Activated naive CD4-positive, alpha-beta T cell treated with anti-CD3 and anti-CD28 coated beads, Interleukin-2, amount 50 U/mL, for 24 hours (primary cell): ENCODE data around the gene TSPAN8.

ENCODE experiments used
- H3K27ac Mint-ChIP-seq: one replicate; pipeline ENCODE4 v1.8.0; 2021; ENCODE audit warnings: mild to moderate bottlenecking, mixed read lengths
- H3K27me3 Mint-ChIP-seq: one replicate; pipeline ENCODE4 v1.8.0; 2021; ENCODE audit warnings: mixed read lengths
- H3K36me3 Mint-ChIP-seq: one replicate; pipeline ENCODE4 v1.8.0; 2021; ENCODE audit warnings: mixed read lengths
- H3K4me1 Mint-ChIP-seq: one replicate; pipeline ENCODE4 v1.8.0; 2021; ENCODE audit warnings: mixed read lengths
- H3K4me3 Mint-ChIP-seq: one replicate; pipeline ENCODE4 v1.8.0; 2021; ENCODE audit warnings: mild to moderate bottlenecking, mixed read lengths
- H3K9me3 Mint-ChIP-seq: one replicate; pipeline ENCODE4 v1.8.0; 2021; ENCODE audit warnings: mixed read lengths

The TSPAN8 gene

GRCh38 chr12:71109834-71110233 lies 48.0 kb downstream of the TSPAN8 start:
- no peaks in the 10 kb centered on the region for H3K4me1 Mint-ChIP-seq
- no peaks in the 10 kb centered on the region for H3K27me3 Mint-ChIP-seq
- H3K9me3 Mint-ChIP-seq, result no peaks in the 10 kb centered on the region
- no peaks in the 10 kb centered on the region for H3K36me3 Mint-ChIP-seq
- H3K4me3 Mint-ChIP-seq, result no peak overlapping the region
- H3K27ac Mint-ChIP-seq, result no peak overlapping the region

- no peaks in the 10 kb centered on the region for H3K27me3 Mint-ChIP-seq
- H3K4me1 Mint-ChIP-seq, result no peaks in the 10 kb centered on the region
- H3K4me3 Mint-ChIP-seq, result no peak overlapping the region
- no peaks in the 10 kb centered on the region for H3K9me3 Mint-ChIP-seq
- no peak overlapping the region for H3K27ac Mint-ChIP-seq
- H3K36me3 Mint-ChIP-seq, result no peaks in the 10 kb centered on the region
Measured at GRCh38 chr12:71108355-71108754, 49.4 kb downstream of the TSPAN8 start.

- H3K9me3 Mint-ChIP-seq, result no peaks in the 10 kb centered on the region
- no peaks in the 10 kb centered on the region for H3K27me3 Mint-ChIP-seq
- no peak overlapping the region for H3K4me3 Mint-ChIP-seq
- no peaks in the 10 kb centered on the region for H3K36me3 Mint-ChIP-seq
- H3K4me1 Mint-ChIP-seq, result no peaks in the 10 kb centered on the region
- H3K27ac Mint-ChIP-seq, result no peak overlapping the region
Measured at GRCh38 chr12:71107936-71108335, 49.9 kb downstream of the TSPAN8 start.

GRCh38 chr12:71105956-71106355 lies 51.8 kb downstream of the TSPAN8 start:
- H3K27me3 Mint-ChIP-seq, result no peaks in the 10 kb centered on the region
- H3K27ac Mint-ChIP-seq, result no peak overlapping the region
- no peak overlapping the region for H3K4me3 Mint-ChIP-seq
- H3K9me3 Mint-ChIP-seq, result no peaks in the 10 kb centered on the region
- H3K4me1 Mint-ChIP-seq, result no peaks in the 10 kb centered on the region
- no peaks in the 10 kb centered on the region for H3K36me3 Mint-ChIP-seq

- Mint-ChIP-seq H3K27me3 (no peaks in the 10 kb centered on the region), H3K4me3 (no peak overlapping the region), H3K9me3 (peaks cover 32% of the 10 kb centered on the region), H3K27ac (no peak overlapping the region), H3K4me1 (no peaks in the 10 kb centered on the region), H3K36me3 (no peaks in the 10 kb centered on the region)
Measured at GRCh38 chr12:71092290-71092689, 65.5 kb downstream of the TSPAN8 start.

GRCh38 chr12:71090971-71091370 lies 66.8 kb downstream of the TSPAN8 start:
- Mint-ChIP-seq H3K9me3 (peaks cover 32% of the 10 kb centered on the region), H3K27ac (no peak overlapping the region), H3K27me3 (no peaks in the 10 kb centered on the region), H3K4me1 (no peaks in the 10 kb centered on the region), H3K36me3 (no peaks in the 10 kb centered on the region), H3K4me3 (no peak overlapping the region)

- Mint-ChIP-seq H3K27ac (no peak overlapping the region), H3K4me3 (no peak overlapping the region), H3K27me3 (no peaks in the 10 kb centered on the region), H3K9me3 (peaks cover 23% of the 10 kb centered on the region), H3K4me1 (no peaks in the 10 kb centered on the region), H3K36me3 (no peaks in the 10 kb centered on the region)
Measured at GRCh38 chr12:71085575-71085974, 72.2 kb downstream of the TSPAN8 start.

GRCh38 chr12:71075743-71076142 lies 82.1 kb downstream of the TSPAN8 start:
- no peak overlapping the region for H3K4me3 Mint-ChIP-seq
- H3K4me1 Mint-ChIP-seq, result no peaks in the 10 kb centered on the region
- H3K36me3 Mint-ChIP-seq, result no peaks in the 10 kb centered on the region
- H3K9me3 Mint-ChIP-seq, result no peaks in the 10 kb centered on the region
- H3K27ac Mint-ChIP-seq, result no peak overlapping the region
- H3K27me3 Mint-ChIP-seq, result no peaks in the 10 kb centered on the region
